Coronary artery (tissue), 2 donors: ENCODE measurements around the gene CPA2.

Experiments
- DNase-seq: peaks from one replicate; pipeline ENCODE4 v3.0.0-alpha.2; 2017; ENCODE audit warnings: low spot score
- H3K27ac ChIP-seq, 2 donors: fragments of 200-600 bp; sonication (generic); one replicate each; pipeline ENCODE4 v1.5.1; 2016 to 2019
- H3K4me3 ChIP-seq: fragments of 200-600 bp; sonication (generic); 2 replicates; pipeline ENCODE4 v1.5.1; 2016; ENCODE audit warnings: mild to moderate bottlenecking, moderate library complexity
- CTCF ChIP-seq: fragments of 200-600 bp; sonication (generic); IDR thresholded peaks from one replicate; pipeline ENCODE4 v1.5.1; 2019; ENCODE audit warnings: antibody characterized with exemption

Gene CPA2

GRCh38 chr7:130302649-130303048 is 36.0 kb downstream of the CPA2 start:
- no peak for TF ChIP-seq CTCF
- DNase-seq: no peak
- Histone ChIP-seq H3K27ac (no peak overlapping the region), H3K4me3 (no peak overlapping the region)

- TF ChIP-seq CTCF: no peak
- Histone ChIP-seq H3K4me3 (no peak overlapping the region), H3K27ac (no peak overlapping the region)
- no peak for DNase-seq
Measured at GRCh38 chr7:130303127-130303526, 36.5 kb downstream of the CPA2 start.

- TF ChIP-seq CTCF: no peak
- Histone ChIP-seq H3K27ac (no peak overlapping the region), H3K4me3 (no peak overlapping the region)
- no peak for DNase-seq
Measured at GRCh38 chr7:130303551-130303950, 36.9 kb downstream of the CPA2 start.

GRCh38 chr7:130303982-130304381 is 37.3 kb downstream of the CPA2 start:
- Histone ChIP-seq H3K27ac (no peak overlapping the region), H3K4me3 (no peak overlapping the region)
- TF ChIP-seq CTCF: no peak
- no peak for DNase-seq

GRCh38 chr7:130304878-130305277 is 38.2 kb downstream of the CPA2 start:
- no peak for TF ChIP-seq CTCF
- H3K4me3 ChIP-seq: no peak overlapping the region
- no peak overlapping the region for H3K27ac ChIP-seq
- DNase-seq: no peak

GRCh38 chr7:130305433-130306042 is 38.9 kb downstream of the CPA2 start:
- no peak overlapping the region for H3K4me3 ChIP-seq
- no peak for TF ChIP-seq CTCF
- H3K27ac ChIP-seq: no peak overlapping the region
- no peak for DNase-seq

GRCh38 chr7:130309986-130310385 is 43.3 kb downstream of the CPA2 start:
- no peak overlapping the region for H3K27ac ChIP-seq
- TF ChIP-seq CTCF: no peak
- no peak for DNase-seq
- H3K4me3 ChIP-seq: no peak overlapping the region
